ENCODE results near the gene CDH4.

GRCh38 chr20:61284752-61285151 is 32.7 kb downstream of the CDH4 start:
- TF ChIP-seq CTCF (IDR thresholded peaks at IDR 0.05) (no peak), ZNF396 (CRISPR knock-in tag; IDR thresholded peaks at IDR 0.05; ENCODE audit: borderline replicate concordance) (no peak), FOXP4 (CRISPR knock-in tag; IDR thresholded peaks at IDR 0.05) (no peak), TP53 (CRISPR knock-in tag; IDR thresholded peaks at IDR 0.05) (no peak), ATF1 (CRISPR knock-in tag; IDR thresholded peaks at IDR 0.05) (no peak), SMAD3 (CRISPR knock-in tag; IDR thresholded peaks at IDR 0.05; ENCODE audit: borderline replicate concordance) (no peak), HMGA2 (CRISPR knock-in tag; IDR thresholded peaks at IDR 0.05) (no peak), ESRRA (CRISPR knock-in tag; IDR thresholded peaks at IDR 0.05; ENCODE audit: borderline replicate concordance) (no peak), SP1 (CRISPR knock-in tag; conservative IDR thresholded peaks at IDR 0.05) (no peak), JUN (CRISPR knock-in tag; IDR thresholded peaks at IDR 0.05) (no peak)
